NCI-H146 treated with DMSO at 0.1 percent for 48 hours (cell line): ENCODE data around the gene CHMP4B.

ENCODE experiments used
- DNase-seq: peaks from one replicate; lab custom pipeline; 2025; ENCODE audit not compliant: unreplicated experiment; lab: John Stamatoyannopoulos, UW

The CHMP4B gene

GRCh38 chr20:33890557-33890956 lies 79.4 kb downstream of the CHMP4B start:
- no peak for DNase-seq

GRCh38 chr20:33893314-33893713 lies 82.2 kb downstream of the CHMP4B start:
- DNase-seq = no peak

GRCh38 chr20:33894798-33895197 lies 83.7 kb downstream of the CHMP4B start:
- no peak for DNase-seq

- DNase-seq = no peak
Measured at GRCh38 chr20:33896509-33896908, 85.4 kb downstream of the CHMP4B start.

- no peak for DNase-seq
Measured at GRCh38 chr20:33897313-33897912, 86.3 kb downstream of the CHMP4B start.

GRCh38 chr20:33899106-33899505 lies 88.0 kb downstream of the CHMP4B start:
- no peak for DNase-seq

GRCh38 chr20:33900521-33901131 lies 89.5 kb downstream of the CHMP4B start:
- DNase-seq = no peak

- DNase-seq = no peak
Measured at GRCh38 chr20:33901132-33901523, 90.0 kb downstream of the CHMP4B start.

GRCh38 chr20:33902011-33902410 lies 90.9 kb downstream of the CHMP4B start:
- DNase-seq = no peak
